Colon (tissue), 2 donors: Measurements from ENCODE around the gene WWC2.
"Not testable (repeated sequence)": the region's sequence is repeated elsewhere in the genome, so short reads cannot be mapped to it uniquely, and the experiment has no call there.

Experiments
- FAIRE-seq: peaks from 2 replicates; lab custom pipeline; 2012; peaks lifted over from hg19 to GRCh38; lab: Jason Lieb, UNC
- donor health status: control.
- donor health status: control.

WWC2 gene

GRCh38 chr4:183100827-183101226, 1.8 kb downstream of the WWC2 start:
- no peak for FAIRE-seq

DNA sequence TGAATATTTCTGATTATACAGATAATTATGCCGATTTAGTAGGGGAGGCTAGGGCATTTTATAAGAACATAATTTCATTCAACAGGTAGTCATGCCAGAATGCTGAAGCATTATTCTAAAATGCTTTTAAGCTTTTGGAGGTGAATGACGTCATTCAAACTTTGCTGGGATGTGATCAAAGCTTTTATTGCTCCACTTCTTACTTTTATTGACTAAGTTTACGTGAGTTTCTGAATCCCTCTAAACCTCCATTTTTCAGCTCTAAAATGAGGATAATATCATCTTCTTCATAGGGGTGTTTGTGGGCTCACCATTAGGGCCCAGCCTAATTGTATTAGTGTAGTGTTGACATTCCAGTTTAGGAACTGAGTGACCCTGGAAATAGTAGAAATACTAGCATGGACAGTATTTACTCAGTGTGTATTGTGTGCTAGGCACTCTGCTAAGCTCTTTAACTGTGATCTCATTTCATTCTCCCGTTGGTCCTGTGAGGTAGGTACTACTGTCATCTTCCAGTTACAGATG, 3.0 kb downstream of the WWC2 start:
- no peak for FAIRE-seq

- no peak for FAIRE-seq
These were observed 6.0 kb downstream of the WWC2 start for GRCh38 chr4:183105092-183105491.

GRCh38 chr4:183106839-183107238, 7.8 kb downstream of the WWC2 start:
- FAIRE-seq, result no peak

GRCh38 chr4:183107891-183108459, 8.9 kb downstream of the WWC2 start:
- FAIRE-seq, result no peak

DNA sequence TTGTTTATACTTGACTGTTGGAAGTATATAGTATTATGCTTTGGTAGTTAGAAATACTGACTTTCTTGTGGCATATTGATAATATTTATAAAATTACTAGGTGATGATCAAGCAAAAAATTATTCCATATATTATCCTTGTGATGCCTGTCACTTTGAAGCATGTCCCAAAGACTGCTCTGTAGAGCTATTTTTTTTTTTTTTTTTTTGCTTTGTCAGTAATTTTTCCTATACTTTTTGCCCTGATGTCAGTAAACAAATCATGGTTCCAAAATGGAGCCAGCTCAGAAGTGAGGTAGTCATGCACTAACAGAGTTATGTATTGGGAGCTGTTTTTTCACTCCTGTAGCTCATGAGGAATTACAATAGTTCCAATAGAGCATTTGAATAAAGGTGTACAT, 11.2 kb downstream of the WWC2 start:
- FAIRE-seq, result no peak

DNA sequence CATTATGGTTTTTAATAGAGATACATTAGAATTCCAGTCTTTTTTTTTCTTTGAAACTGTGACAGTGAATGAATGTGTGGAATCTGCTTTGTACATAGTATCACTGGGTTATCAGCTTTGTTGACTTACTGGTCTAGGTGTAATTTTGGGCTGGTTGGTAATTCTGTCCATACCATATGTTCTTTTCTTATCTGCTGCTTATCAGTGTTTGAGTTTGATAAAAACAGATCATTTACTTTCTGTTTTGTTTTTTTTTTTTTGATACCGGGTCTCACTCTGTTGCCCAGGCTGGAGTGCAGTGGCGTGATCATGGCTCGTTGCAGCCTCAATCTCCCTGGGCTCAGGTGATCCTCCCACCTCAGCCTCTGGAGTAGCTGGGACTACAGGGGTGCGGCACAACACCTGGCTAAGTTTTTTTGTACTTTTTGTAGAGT, 12.4 kb downstream of the WWC2 start:
- FAIRE-seq, result no peak

DNA sequence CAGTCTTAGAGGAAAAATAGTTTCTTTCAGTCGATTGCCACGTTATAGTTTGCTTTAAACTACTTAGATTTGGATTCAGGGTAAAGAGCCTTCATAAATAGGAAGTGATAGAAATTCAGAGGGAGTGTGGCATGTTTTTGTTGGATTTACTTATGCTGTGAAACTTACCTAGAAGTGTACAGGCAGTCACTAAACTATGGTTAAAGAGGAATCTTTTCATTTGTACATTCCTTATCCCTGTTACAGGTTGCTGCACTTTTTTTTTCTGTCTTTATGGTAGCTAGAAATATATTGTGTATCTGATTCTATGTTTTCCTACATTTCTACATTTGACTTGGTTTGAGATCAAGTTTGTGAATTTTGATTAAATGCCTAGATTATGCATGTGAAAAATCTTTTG, 19.1 kb downstream of the WWC2 start:
- FAIRE-seq, result no peak

DNA sequence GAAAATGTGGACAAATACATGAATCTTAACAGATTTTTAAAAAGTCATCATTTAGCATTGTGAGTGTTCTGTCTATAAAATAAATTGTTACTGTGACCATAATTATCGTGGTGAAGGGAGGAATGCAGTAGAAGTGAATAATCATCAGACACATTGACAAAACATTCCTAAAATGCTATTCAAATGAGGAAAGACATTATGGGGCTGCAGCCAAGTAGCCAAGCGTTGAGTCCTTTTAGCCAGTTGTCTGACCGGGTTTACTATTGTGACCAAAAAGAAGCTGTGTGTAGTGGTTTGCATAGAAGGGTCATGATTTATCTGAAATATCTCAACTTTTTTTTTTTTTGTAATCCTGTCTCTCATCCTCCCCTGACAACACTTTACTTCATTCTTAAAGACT, 19.5 kb downstream of the WWC2 start:
- no peak for FAIRE-seq

- not testable (repeated sequence) for FAIRE-seq
These were observed 22.6 kb downstream of the WWC2 start for GRCh38 chr4:183121660-183122059.

DNA sequence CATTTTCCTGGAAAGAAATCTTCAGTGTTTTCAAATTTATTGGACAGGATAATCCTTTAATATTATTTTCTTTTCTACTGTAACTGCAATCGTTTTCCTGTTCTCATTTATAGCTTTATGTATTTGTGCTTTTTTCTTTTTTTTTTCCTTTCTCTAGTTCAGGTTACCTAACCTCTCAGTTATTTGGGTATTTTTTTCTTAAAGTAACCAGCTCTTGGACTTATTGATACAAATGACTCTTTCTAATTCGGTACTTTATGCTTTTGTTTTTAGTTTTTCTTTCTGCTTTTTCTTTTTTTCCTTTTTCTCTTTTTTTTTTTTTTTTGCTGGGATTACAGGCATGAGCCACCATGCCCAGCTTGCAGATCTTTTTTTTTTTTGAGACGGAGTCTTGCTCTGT, 25.2 kb downstream of the WWC2 start:
- no peak for FAIRE-seq

GRCh38 chr4:183124865-183125264, 25.8 kb downstream of the WWC2 start:
- no peak for FAIRE-seq

DNA sequence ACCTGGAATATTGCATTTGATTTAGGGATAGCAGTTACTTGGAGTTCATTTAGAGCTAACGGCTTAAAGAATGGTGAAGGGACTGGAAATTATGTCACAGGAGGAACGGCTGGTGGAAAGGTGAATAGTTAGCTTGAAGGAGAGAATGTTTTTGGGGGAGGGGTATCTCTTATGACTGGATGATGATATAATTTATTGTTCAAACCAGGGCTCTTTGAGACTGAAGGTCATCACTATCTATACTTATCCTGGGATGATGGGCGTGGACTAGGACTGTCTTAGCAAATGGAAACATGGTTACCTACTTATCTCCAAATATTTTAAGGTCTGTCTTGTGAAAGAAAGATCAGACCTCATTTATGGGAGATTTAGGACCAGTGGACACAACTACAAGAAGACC, 30.1 kb downstream of the WWC2 start:
- FAIRE-seq, result no peak

- no peak for FAIRE-seq
These were observed 30.6 kb downstream of the WWC2 start for GRCh38 chr4:183129675-183130074.

- FAIRE-seq, result no peak
These were observed 31.5 kb downstream of the WWC2 start for GRCh38 chr4:183130328-183131155.

DNA sequence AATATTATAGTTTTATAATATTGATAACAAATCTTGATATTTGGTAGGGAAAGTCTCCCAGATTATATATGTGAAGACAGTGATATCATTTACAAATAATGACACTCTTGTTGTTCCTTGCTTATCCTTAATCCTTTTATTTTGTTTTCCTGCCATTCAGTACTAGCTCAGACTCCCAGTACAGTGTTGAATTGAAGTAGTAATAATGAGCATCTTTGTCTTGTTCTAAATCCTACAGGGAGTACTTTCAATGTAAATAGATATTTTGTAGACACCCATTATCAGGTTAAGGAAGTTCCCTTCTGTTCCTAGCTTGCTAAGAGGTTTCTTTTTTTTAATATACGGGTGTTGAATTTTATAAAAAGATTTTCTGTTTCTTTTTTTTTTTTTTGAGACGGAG, 33.0 kb downstream of the WWC2 start:
- FAIRE-seq, result no peak

- FAIRE-seq, result no peak
These were observed 33.8 kb downstream of the WWC2 start for GRCh38 chr4:183132865-183133264.

DNA sequence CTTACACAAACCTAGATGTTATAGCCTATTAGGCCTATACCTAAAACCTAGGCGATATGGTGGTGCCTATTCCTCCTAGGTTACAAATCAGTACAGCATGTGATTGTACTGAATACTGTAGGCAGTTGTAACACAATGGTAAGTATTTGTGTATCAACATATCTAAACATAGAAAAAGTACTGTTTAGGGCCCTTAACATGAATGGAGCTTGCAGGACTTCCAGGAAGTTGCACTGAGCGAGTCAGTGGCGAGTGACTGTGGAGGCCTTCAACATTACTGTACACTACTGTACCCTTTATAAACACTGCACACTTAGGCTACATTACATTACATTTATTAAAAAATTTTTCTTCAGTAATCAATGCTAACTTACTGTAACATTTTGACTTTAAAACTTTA, 37.8 kb downstream of the WWC2 start:
- FAIRE-seq, result no peak

DNA sequence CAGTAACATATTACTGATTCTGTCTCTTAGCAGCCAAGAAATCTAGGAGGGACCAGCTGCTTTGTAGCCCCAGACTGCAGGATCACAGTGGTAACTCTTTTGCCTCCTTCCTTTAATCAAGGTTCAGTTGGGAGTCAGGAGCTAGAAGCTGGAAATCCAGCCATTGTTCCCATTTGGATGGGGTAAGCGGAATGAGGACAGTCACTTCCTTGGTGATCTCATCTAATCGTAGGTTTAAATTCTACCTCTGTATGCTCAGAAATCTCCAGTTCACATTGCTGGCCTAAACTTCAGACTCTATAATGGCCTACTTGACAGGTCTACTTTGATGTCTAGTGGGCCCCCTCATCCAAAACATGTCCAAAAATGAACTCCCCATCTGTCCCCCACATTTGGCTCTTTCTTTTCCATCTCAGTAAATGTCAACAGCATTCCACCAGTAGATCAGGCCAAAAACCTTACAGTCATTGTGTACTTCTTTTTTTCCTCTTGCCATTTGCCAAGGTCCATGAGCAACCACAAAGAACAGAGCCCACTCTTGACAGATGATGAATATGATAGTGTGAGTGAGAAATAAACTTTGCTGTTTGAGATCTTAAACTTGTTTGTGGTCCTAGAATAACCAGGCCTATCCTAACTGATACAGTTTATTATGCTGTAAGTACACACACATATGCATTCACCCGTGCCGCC, 40.1 kb downstream of the WWC2 start:
- FAIRE-seq, result no peak

DNA sequence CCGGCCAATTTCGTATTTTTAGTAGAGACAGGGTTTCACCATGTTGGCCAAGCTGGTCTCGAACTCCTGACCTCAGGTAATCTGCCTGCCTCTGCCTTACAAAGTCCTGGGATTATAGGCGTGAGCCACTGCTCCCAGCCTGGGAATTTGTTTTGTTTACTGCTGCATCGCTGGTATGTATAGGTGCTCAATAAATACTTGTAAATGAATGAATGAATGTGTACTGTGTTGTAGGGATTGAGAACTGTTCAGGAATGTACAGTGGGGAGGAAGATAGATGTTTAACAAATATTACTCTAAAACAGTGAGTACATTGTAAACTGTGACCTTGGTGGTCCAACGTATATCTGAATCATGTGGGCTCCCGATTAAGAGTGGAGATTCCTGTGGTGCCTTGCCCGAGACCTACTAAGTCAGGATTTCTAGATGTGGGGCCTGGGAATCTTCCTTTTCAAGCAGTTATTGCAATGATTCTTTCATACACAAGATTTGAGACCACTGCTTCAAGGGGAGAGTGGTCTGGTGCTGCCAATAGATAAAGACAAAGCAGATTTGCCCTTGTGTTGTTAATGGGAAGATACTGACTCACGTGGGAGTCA, 41.0 kb downstream of the WWC2 start:
- no peak for FAIRE-seq

GRCh38 chr4:183140911-183141320, 41.9 kb downstream of the WWC2 start:
- no peak for FAIRE-seq

DNA sequence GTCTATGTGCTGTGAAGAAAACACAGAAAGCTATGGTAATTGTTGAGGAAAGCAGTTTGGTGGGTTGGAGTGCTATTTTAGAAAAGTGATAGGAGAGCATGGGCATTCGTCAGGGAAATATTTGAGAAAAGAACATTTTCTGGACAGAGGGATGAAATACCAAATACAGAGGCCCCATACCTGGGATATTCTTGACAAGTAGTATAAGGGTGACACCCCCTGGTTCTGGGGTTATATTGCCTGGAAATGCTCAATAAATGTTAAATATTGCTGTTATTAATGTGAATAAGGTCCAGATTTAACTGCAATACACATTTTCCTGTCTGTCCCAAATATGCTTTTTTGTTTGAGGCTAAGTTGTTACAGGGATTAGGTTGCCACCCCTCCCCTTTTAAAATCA, 42.9 kb downstream of the WWC2 start:
- no peak for FAIRE-seq
